ENCODE measurements around the gene PLCB1. TPM values are rescaled to one million over a fixed set of nuclear protein-coding genes. Genes with fewer than 3 reads are reported as not detected.
"Not testable (repeated sequence)": the region's sequence is repeated elsewhere in the genome, so short reads cannot be mapped to it uniquely, and the experiment has no call there.

The PLCB1 gene
- total RNA-seq, 3 donors from 2014 or later = 12.2 to 106 (median 30.5) TPM

- H3K27ac ChIP-seq = no peak overlapping the region
- intact Hi-C loops (cut with DNase I; ENCODE audit: low total_unique reads) = no loop called here
- H3K4me1 ChIP-seq = no peaks in the 10 kb centered on the region
- no peaks in the 10 kb centered on the region for H3K36me3 ChIP-seq
- H3K27me3 ChIP-seq = no peaks in the 10 kb centered on the region
- H3K4me3 ChIP-seq = no peak overlapping the region
- DNase-seq (ENCODE audit: low spot score in 2 of 2) = no peak
- no peak for TF ChIP-seq CTCF (IDR thresholded peaks at IDR 0.05)
- no peaks in the 10 kb centered on the region for H3K9me3 ChIP-seq
These were observed 36.2 kb upstream of the PLCB1 start for GRCh38 chr20:8095648-8096572.

- intact Hi-C loops (cut with DNase I; ENCODE audit: low total_unique reads) = no loop called here
- Histone ChIP-seq H3K4me3 (no peak overlapping the region), H3K4me1 (no peaks in the 10 kb centered on the region), H3K9me3 (no peaks in the 10 kb centered on the region), H3K27ac (no peak overlapping the region), H3K36me3 (no peaks in the 10 kb centered on the region), H3K27me3 (no peaks in the 10 kb centered on the region)
- TF ChIP-seq CTCF (IDR thresholded peaks at IDR 0.05) (no peak), POLR2AphosphoS5 (IDR thresholded peaks at IDR 0.05) (no peak), POLR2A (IDR thresholded peaks at IDR 0.05) (no peak)
- DNase-seq (ENCODE audit: low spot score in 2 of 2) = no peak
These were observed 34.8 kb upstream of the PLCB1 start for GRCh38 chr20:8097307-8097706.

GRCh38 chr20:8104252-8104651, 27.8 kb upstream of the PLCB1 start:
- no peak overlapping the region for H3K27ac ChIP-seq
- intact Hi-C loops (cut with DNase I; ENCODE audit: low total_unique reads) = no loop called here
- no peaks in the 10 kb centered on the region for H3K36me3 ChIP-seq
- no peaks in the 10 kb centered on the region for H3K27me3 ChIP-seq
- TF ChIP-seq CTCF (IDR thresholded peaks at IDR 0.05) = no peak
- no peak for TF ChIP-seq POLR2A (IDR thresholded peaks at IDR 0.05)
- TF ChIP-seq POLR2AphosphoS5 (IDR thresholded peaks at IDR 0.05) = no peak
- no peaks in the 10 kb centered on the region for H3K4me1 ChIP-seq
- DNase-seq (ENCODE audit: low spot score in 2 of 2) = no peak
- H3K4me3 ChIP-seq = no peak overlapping the region
- peaks cover 11 to 16% of the 10 kb centered on the region in 2 donors for H3K9me3 ChIP-seq

- H3K27me3 ChIP-seq; H3K36me3 ChIP-seq; DNase-seq (ENCODE audit: low spot score in 2 of 2); intact Hi-C loops (cut with DNase I; ENCODE audit: low total_unique reads); H3K27ac ChIP-seq; H3K9me3 ChIP-seq; H3K4me1 ChIP-seq; H3K4me3 ChIP-seq: not testable (repeated sequence)
These were observed 17.5 kb upstream of the PLCB1 start for GRCh38 chr20:8114612-8115011.

- intact Hi-C loops (cut with DNase I; ENCODE audit: low total_unique reads) = no loop called here
- H3K27ac ChIP-seq = no peak overlapping the region
- TF ChIP-seq POLR2A (IDR thresholded peaks at IDR 0.05) = no peak
- TF ChIP-seq POLR2AphosphoS5 (IDR thresholded peaks at IDR 0.05) = no peak
- H3K36me3 ChIP-seq = no peaks in the 10 kb centered on the region
- DNase-seq (ENCODE audit: low spot score in 2 of 2) = no peak
- no peaks in the 10 kb centered on the region for H3K27me3 ChIP-seq
- H3K9me3 ChIP-seq = no peaks in the 10 kb centered on the region
- H3K4me1 ChIP-seq = no peaks in the 10 kb centered on the region
- H3K4me3 ChIP-seq = no peak overlapping the region
These were observed 16.6 kb upstream of the PLCB1 start for GRCh38 chr20:8115436-8115835.

GRCh38 chr20:8116067-8116811, 15.8 kb upstream of the PLCB1 start:
- no peak overlapping the region for H3K27ac ChIP-seq
- intact Hi-C loops (cut with DNase I; ENCODE audit: low total_unique reads) = no loop called here
- H3K4me3 ChIP-seq = no peak overlapping the region
- H3K4me1 ChIP-seq = no peaks in the 10 kb centered on the region
- TF ChIP-seq CTCF (IDR thresholded peaks at IDR 0.05) = no peak
- TF ChIP-seq POLR2A (IDR thresholded peaks at IDR 0.05) = no peak
- TF ChIP-seq POLR2AphosphoS5 (IDR thresholded peaks at IDR 0.05) = no peak
- H3K27me3 ChIP-seq = no peaks in the 10 kb centered on the region
- DNase-seq (ENCODE audit: low spot score in 2 of 2) = no peak
- H3K9me3 ChIP-seq = no peaks in the 10 kb centered on the region
- no peaks in the 10 kb centered on the region for H3K36me3 ChIP-seq

All from breast epithelium (tissue), 4 donors.